Measurements from ENCODE around the gene SCNN1G. TPM values are rescaled to one million over a fixed set of nuclear protein-coding genes. Genes with fewer than 3 reads are reported as not detected.

SCNN1G gene
- total RNA-seq, 1 donor from 2014 or later, result not detected

DNA sequence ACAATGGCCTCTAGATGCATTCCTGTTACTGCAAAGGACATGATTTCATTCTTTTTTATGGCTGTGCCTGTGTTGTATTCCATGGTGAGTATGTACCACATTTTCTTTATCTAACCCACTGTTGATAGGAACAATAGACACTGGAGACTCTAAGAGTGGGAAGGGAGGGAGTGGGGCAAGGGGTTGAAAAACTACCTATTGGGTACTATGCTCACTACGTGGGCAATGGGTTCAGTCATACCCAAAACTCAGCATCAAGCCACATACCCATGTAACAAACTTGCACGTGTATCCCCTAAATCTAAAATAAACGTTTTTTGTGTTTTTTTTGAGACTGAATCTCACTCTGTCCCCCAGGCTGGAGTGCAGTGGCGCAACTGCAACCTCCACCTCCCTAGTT, 72.5 kb downstream of the SCNN1G start:
- TF ChIP-seq CTCF (IDR thresholded peaks at IDR 0.05; ENCODE audit: insufficient read depth, low read length, severe bottlenecking), result no peak
- DNase-seq (ENCODE audit: low read depth) (no peak), FAIRE-seq (no peak)
- Histone ChIP-seq H3K27me3 (ENCODE audit: control insufficient read depth, insufficient read depth, low read length) (no peaks in the 10 kb centered on the region), H3K36me3 (ENCODE audit: control insufficient read depth, insufficient read depth, low read length) (no peaks in the 10 kb centered on the region), H3K4me3 (ENCODE audit: low read depth, low read length) (no peak overlapping the region)

- Histone ChIP-seq H3K27me3 (ENCODE audit: control insufficient read depth, insufficient read depth, low read length) (no peaks in the 10 kb centered on the region), H3K36me3 (ENCODE audit: control insufficient read depth, insufficient read depth, low read length) (no peaks in the 10 kb centered on the region), H3K4me3 (ENCODE audit: low read depth, low read length) (no peak overlapping the region)
- no peak for FAIRE-seq
- DNase-seq (ENCODE audit: low read depth), result no peak
- no peak for TF ChIP-seq CTCF (IDR thresholded peaks at IDR 0.05; ENCODE audit: insufficient read depth, low read length, severe bottlenecking)
These were observed 73.9 kb downstream of the SCNN1G start for GRCh38 chr16:23256440-23256839.

DNA sequence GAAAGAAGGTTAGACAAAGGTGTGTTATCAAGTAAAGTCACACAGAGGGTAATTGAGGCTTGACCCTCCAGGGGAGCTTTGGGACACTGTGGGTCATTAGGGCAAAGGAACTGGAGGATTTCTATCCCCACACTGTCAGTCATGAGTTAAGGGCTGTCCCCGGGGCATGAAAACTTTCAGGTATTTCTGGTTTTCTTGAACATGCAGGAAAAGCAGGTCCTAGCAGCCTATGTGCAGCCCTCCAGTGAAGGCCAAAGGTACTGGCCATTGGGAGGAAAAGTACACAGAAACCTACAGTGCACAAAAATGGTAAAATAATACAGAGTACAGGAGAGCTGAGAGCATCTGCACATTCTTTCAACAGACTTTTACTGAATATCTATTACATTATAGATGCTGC, 75.1 kb downstream of the SCNN1G start:
- peak; percentile 43 for FAIRE-seq
- DNase-seq (ENCODE audit: low read depth), result peak; percentile 26
- TF ChIP-seq CTCF (IDR thresholded peaks at IDR 0.05; ENCODE audit: insufficient read depth, low read length, severe bottlenecking), result no peak
- H3K36me3 ChIP-seq (ENCODE audit: control insufficient read depth, insufficient read depth, low read length), result no peaks in the 10 kb centered on the region
- no peak overlapping the region for H3K4me3 ChIP-seq (ENCODE audit: low read depth, low read length)
- no peaks in the 10 kb centered on the region for H3K27me3 ChIP-seq (ENCODE audit: control insufficient read depth, insufficient read depth, low read length)

DNA sequence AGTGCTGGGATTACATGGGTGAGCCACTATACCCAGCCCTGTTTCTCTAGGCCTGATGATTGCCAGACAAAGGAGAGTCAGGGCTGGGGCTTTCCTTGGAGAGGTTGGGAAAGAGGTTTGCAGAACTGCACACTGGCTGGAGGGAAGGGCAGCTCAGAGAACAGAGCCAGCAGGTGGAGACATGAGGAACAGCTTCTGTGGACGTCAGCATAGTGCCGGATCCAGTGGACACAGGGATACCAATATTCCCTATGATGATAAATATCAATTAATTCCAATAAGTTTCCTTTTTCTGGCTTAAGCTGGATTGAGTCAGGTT, 76.3 kb downstream of the SCNN1G start:
- no peak for TF ChIP-seq CTCF (IDR thresholded peaks at IDR 0.05; ENCODE audit: insufficient read depth, low read length, severe bottlenecking)
- no peak for FAIRE-seq
- Histone ChIP-seq H3K4me3 (ENCODE audit: low read depth, low read length) (no peak overlapping the region), H3K36me3 (ENCODE audit: control insufficient read depth, insufficient read depth, low read length) (no peaks in the 10 kb centered on the region), H3K27me3 (ENCODE audit: control insufficient read depth, insufficient read depth, low read length) (no peaks in the 10 kb centered on the region)
- peak; percentile 39 for DNase-seq (ENCODE audit: low read depth)

Other genes with a start within 250 kb of the SCNN1G start
- gene USP31, start 33.3 kb upstream of the SCNN1G start, total RNA-seq, result 12.3 and 13.4 TPM in 2 replicates
- gene SCNN1B, start 119.6 kb downstream of the SCNN1G start, total RNA-seq, result 0.79 and 5.8 TPM in 2 replicates